SHP77 (cell line): Measurements from ENCODE around the gene ANO5.

ENCODE experiments used
- DNase-seq, 2 experiments: peaks; one replicate each; lab custom pipeline; 2025; lab: John Stamatoyannopoulos, UW

Gene ANO5

DNA sequence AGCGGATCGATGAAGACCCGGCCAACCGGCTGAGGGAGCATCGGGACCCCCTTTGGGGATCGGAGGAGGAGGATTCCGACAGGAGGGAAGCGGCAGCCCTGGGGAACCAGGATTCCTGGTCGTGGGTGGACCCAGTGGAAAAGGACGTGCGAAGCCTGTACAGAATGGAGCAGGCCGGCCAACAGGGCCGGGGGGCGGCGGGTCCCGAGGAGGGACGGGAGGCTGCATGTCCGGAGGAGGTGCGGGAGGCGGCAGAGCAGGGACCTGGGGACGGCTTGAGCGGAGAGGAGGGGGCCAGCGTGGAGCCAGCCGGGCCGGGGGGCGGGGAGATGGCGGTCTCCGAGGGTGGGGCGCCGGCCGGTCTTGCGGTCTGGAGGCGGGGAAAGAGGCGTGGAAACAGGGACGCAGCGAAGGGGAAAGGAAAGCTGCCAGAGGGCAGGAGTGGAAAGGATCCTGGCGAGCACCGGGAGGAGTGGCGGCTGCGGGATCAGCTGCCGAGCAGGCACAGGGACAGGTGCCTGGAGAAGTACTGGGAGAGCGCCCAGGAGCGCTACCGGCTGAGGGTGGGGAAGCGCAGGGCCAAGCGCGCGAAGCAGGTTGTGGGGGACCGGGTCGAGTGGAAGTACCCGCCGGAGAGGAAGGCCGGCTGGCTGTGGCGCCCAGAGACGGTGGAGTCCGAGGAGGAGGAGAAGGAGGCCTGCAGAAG is at the start of gene ANO5:
Gene ANO5, plus strand, starts transcription at position 444 of the 706 bp plus-strand sequence. CDS start 408 bp downstream, outside the sequence.
- peak in 1 of 2 experiments; percentile 41 for DNase-seq

DNA sequence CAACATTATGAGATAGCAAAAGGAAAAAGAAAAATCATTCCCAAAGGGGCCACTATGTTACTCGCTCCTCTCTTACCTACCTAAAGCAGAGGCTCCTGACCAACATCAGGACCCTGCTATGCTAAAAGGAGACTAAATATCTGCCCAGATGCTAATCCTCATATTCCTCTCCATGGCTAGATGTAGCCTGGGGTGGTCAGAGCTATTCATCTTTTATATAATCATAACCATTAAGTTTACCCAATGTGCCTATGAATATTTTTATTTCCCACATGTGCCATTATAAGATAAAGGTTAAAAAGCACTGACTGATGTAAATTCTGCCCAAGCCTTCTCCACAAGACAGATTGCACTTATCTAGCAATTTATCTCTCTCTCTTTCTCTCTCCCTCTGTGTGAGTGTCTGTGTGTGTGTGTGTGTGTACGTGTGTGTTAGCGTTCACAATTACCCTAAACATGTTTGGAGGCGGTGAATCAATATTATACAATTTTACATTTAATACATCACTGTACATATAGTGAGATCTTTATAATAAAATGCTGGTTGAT is 41.2 kb upstream of the ANO5 start:
- DNase-seq, result no peak

DNA sequence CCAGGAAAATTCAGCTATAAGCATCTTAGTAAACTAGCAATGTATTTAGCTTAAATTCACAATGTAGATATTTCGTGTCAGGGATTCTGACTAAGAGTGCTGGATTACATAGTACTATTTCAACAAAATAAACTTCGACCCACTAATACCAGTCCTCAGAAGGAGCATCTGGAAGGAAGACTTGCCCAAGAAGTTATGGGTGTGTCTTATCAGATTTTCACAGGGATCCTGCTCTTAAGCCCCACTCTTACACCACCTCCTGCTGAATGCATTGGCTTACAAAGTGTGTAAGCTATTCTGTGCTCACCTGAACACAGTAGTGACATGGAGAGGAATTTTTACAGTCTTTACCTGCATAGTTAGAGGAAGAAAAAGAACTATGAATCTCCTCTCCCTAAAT is 35.4 kb upstream of the ANO5 start:
- no peak for DNase-seq

DNA sequence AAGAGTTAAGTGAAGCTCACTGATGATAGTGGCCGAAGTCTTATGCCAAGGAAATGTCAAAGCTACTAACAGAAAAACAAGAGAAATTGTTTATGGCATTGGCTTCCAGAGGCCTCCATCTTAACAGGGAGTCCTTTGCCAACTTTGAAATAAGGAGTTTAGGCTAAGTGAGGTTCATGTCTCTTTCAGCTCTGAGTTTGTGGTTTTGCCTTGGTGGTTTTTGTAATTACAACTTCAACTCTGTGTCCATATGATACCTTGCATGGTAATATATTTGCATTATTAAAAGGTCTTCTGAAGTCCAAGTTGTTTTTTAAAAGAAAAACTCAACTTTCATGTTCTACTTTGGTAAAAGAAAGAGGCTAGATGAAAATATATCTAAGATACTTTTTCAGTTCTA is 31.4 kb upstream of the ANO5 start:
- no peak for DNase-seq

DNA sequence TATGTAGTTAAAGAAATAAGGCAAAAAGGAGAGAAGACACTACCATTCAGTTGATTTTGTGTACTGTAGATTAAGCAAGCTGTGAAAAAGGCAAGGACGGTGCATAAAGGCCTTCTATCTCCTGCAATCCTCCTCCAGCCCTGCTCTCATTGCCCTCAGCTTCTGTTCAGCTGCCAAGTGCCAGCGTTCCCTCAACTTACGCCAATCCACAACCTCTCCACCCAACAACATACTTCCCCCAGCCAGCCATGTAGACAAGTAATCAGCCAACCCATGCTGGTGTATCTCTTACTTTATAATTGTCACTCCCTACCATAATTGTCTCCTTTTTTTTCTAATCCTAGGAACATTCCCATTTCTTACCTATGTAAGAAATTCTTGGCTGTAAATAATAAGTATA is 30.1 kb upstream of the ANO5 start:
- no peak for DNase-seq

DNA sequence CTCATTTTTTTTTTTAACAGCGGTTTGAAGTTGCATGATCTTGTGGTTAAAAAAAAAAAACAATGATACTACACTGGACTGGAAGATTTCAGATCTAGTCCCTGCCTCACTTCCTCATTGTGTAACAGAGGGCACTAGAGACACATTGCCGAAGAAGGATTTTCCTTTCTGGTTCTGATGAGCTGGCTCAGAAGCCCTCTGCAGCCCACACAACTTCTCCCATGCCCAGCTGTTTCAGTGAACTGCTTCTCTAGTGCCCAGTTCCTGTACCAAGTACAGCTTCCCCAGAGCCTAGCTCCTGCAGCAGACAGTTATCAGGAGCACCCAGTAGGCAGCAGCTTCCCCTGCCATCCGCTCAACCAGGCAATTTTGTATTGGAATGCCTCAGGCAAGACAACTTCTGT is 29.5 kb upstream of the ANO5 start:
- no peak for DNase-seq

GRCh38 chr11:22165087-22165486 is 27.8 kb upstream of the ANO5 start:
- DNase-seq, result no peak

- no peak for DNase-seq
Observed at GRCh38 chr11:22165759-22166513, 26.9 kb upstream of the ANO5 start.

GRCh38 chr11:22169833-22170232 is 23.1 kb upstream of the ANO5 start:
- DNase-seq, result no peak

GRCh38 chr11:22173532-22173931 is 19.4 kb upstream of the ANO5 start:
- no peak for DNase-seq

DNA sequence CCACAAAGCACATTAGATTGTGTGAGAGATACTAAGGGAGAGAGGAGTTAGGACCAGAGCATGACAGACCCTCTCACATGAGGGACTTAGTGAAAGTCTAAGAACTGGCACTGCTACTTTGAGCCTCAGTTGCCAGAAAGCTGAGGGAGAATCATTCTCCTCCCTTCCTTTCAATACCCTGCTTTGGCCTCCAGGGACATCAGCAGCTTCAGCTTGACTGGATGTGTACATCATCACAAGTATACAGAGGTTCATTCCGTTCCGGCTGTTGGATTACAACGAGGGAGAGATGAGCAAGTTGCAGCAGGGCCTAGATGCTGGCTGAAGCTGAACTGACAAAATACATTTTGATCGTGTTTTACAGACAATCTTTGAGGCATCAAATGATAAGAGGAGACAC is 15.7 kb upstream of the ANO5 start:
- DNase-seq, result no peak

DNA sequence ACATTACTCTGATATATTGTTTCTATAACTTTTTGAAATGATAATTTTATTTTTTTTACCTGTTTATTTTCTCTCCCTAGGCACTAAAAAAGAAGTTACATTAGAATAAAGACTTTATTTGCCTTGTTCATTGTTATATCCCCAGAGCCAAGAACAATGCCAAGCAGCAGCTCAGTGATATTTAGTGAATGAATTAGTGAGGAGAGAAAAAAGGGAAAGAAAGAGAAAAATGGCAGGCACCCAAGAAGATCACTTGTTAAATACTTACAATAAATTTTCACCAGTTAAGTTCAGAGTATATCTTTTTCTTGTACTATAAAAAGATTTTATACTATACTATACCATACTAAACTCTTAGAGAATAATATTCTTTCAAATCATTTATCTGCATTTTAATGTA is 13.3 kb upstream of the ANO5 start:
- no peak for DNase-seq

DNA sequence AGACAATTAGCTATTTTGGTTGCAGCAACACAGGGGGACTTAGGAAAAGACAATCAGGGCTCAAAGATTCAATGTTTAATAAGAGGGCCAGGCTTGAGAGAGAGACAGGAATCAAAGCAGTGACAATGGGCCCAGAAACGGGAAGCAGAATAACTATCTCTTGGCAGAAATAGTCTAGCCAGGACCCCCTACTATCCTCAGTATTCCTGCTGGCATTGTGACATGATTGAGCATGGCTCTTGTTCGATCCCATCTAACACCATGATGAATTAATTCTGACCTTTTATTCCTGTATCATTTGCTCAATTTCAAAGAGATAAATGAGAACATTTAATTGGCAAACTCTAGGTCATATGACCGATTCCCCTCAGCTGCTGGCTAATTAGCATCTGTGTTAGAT is 12.8 kb upstream of the ANO5 start:
- DNase-seq, result no peak

- DNase-seq, result no peak
Observed at GRCh38 chr11:22189660-22190059, 3.2 kb upstream of the ANO5 start.

DNA sequence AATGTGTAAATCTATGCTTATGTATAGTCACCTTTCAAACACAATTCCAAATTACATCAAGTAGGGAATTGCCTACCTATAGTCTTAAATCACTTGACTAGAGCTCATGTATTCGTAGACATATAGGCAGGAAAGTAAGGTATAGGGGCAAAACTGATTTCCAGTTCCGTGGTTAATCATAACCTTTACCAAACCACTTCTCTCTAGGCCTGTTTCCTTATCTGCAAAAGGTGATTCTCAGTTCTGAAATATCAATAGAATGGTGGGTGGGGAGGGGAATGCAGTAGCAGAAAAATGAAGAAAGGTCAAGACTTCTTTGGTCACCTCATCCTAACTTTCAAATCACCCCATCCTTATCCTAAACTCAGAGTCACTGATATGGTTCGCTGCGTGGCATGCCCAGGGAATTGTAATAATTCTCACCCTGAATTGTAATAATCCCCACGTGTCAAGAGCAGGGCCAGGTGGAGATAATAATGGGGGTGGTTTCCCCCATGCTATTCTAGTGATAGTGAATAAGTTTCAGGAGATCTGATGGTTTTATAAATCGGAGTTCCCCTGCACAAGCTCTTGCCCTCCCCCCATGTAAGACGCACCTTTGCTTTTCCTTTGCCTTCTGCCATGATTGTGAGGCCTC is 1.9 kb upstream of the ANO5 start:
- no peak for DNase-seq

GRCh38 chr11:22192289-22192641 is 620 bp upstream of the ANO5 start:
- DNase-seq, result peak in 1 of 2 experiments; percentile 23

- no peak for DNase-seq
Observed at GRCh38 chr11:22193348-22194051, 615 bp downstream of the ANO5 start.

GRCh38 chr11:22194306-22194705 is 1.4 kb downstream of the ANO5 start:
- DNase-seq, result no peak

GRCh38 chr11:22194907-22195306 is 2.0 kb downstream of the ANO5 start:
- no peak for DNase-seq

- DNase-seq, result no peak
Observed at GRCh38 chr11:22197139-22198005, 4.5 kb downstream of the ANO5 start.

- no peak for DNase-seq
Observed at GRCh38 chr11:22199243-22199642, 6.4 kb downstream of the ANO5 start.
